HG03103 (cell line): ENCODE results near the gene CYP11A1.

ENCODE experiments used
- ATAC-seq: cut with Tn5 transposase; IDR thresholded peaks from one replicate; pipeline ENCODE4 v1.9.1; 2021; ENCODE audit warnings: low read depth; ENCODE audit not compliant: unreplicated experiment

Gene CYP11A1

GRCh38 chr15:74367296-74367854 is at the start of gene CYP11A1:
TSS of gene CYP11A1 (minus strand) at chr15:74367646. CDS start at chr15:74367585, 61 bp downstream.
- no peak for ATAC-seq

GRCh38 chr15:74417225-74417624 is 49.8 kb upstream of the CYP11A1 start:
- ATAC-seq = no peak

GRCh38 chr15:74415966-74416916 is 48.8 kb upstream of the CYP11A1 start:
- ATAC-seq = no peak

GRCh38 chr15:74414603-74415338 is 47.3 kb upstream of the CYP11A1 start:
- ATAC-seq = no peak

- ATAC-seq = no peak
These were observed 46.7 kb upstream of the CYP11A1 start for GRCh38 chr15:74414081-74414580.

GRCh38 chr15:74413350-74414080 is 46.1 kb upstream of the CYP11A1 start:
- no peak for ATAC-seq

GRCh38 chr15:74412159-74412558 is 44.7 kb upstream of the CYP11A1 start:
- ATAC-seq = no peak

GRCh38 chr15:74411686-74412085 is 44.2 kb upstream of the CYP11A1 start:
- ATAC-seq = no peak

- no peak for ATAC-seq
These were observed 43.1 kb upstream of the CYP11A1 start for GRCh38 chr15:74410502-74410901.

GRCh38 chr15:74409225-74409624 is 41.8 kb upstream of the CYP11A1 start:
- no peak for ATAC-seq

- no peak for ATAC-seq
These were observed 41.4 kb upstream of the CYP11A1 start for GRCh38 chr15:74408815-74409214.

- no peak for ATAC-seq
These were observed 40.9 kb upstream of the CYP11A1 start for GRCh38 chr15:74408385-74408784.

GRCh38 chr15:74406992-74407705 is 39.7 kb upstream of the CYP11A1 start:
- ATAC-seq = no peak

GRCh38 chr15:74406517-74406916 is 39.1 kb upstream of the CYP11A1 start:
- no peak for ATAC-seq

- no peak for ATAC-seq
These were observed 38.4 kb upstream of the CYP11A1 start for GRCh38 chr15:74405823-74406222.

GRCh38 chr15:74403991-74404563 is 36.6 kb upstream of the CYP11A1 start:
- peak; percentile 27 for ATAC-seq

GRCh38 chr15:74403588-74403919 is 36.1 kb upstream of the CYP11A1 start:
- ATAC-seq = no peak

GRCh38 chr15:74402873-74403587 is 35.6 kb upstream of the CYP11A1 start:
- no peak for ATAC-seq

GRCh38 chr15:74402337-74402841 is 34.9 kb upstream of the CYP11A1 start:
- no peak for ATAC-seq
